OCI-LY3 (cell line): Measurements from ENCODE around the gene LPCAT4.

Experiments used
- H2AFZ ChIP-seq: fragments of 200-600, 300-600 bp; shearing (Covaris generic); 2 replicates; pipeline ENCODE4 v1.6.0; 2014; ENCODE audit warnings: antibody characterized with exemption, low read depth, low read length
- H3K27ac ChIP-seq: fragments of 200-600, 300-600 bp; sonication (generic); 2 replicates; pipeline ENCODE4 v1.5.1; 2014; ENCODE audit warnings: mild to moderate bottlenecking, low read length, moderate library complexity, mixed read lengths
- H3K27me3 ChIP-seq: fragments of 200-600, 300-600 bp; sonication (generic); 2 replicates; pipeline ENCODE4 v1.6.1; 2014; ENCODE audit warnings: low read depth, low read length, mixed read lengths
- H3K36me3 ChIP-seq: fragments of 200-600, 300-600 bp; sonication (generic); replicated peaks from 2 replicates; pipeline ENCODE3; 2014; ENCODE audit warnings: low read depth, low read length, mixed read lengths
- H3K4me1 ChIP-seq: fragments of 300-600, 200-600 bp; sonication (generic); 2 replicates; pipeline ENCODE4 v1.6.1; 2014; ENCODE audit warnings: low read length, mixed read lengths
- H3K4me2 ChIP-seq: fragments of 200-600, 300-600 bp; sonication (generic); 2 replicates; pipeline ENCODE4 v1.6.1; 2014; ENCODE audit warnings: low read length, mixed read lengths
- H3K4me3 ChIP-seq: fragments of 300-600, 200-600 bp; sonication (generic); 2 replicates; pipeline ENCODE4 v1.5.1; 2014; ENCODE audit warnings: antibody characterized with exemption, mild to moderate bottlenecking, low read length, moderate library complexity
- H3K79me2 ChIP-seq: fragments of 300-600, 200-600 bp; shearing (Covaris generic); 2 replicates; pipeline ENCODE4 v1.6.1; 2014; ENCODE audit warnings: mild to moderate bottlenecking, low read length, mixed read lengths
- H3K9ac ChIP-seq: fragments of 300-600, 200-600 bp; shearing (Covaris generic); 2 replicates; pipeline ENCODE4 v1.6.0; 2014; ENCODE audit warnings: mild to moderate bottlenecking, low read length, moderate library complexity
- H3K9me3 ChIP-seq: fragments of 200-600, 300-600 bp; shearing (Covaris generic); 2 replicates; pipeline ENCODE4 v1.6.1; 2014; ENCODE audit warnings: low read length, mixed read lengths; ENCODE audit not compliant: insufficient read depth
- H4K20me1 ChIP-seq: fragments of 200-600, 300-600 bp; sonication (generic); 2 replicates; pipeline ENCODE4 v1.6.1; 2016; ENCODE audit warnings: low read length, mixed read lengths; ENCODE audit not compliant: insufficient read depth
- CTCF ChIP-seq: fragments of 200-600, 300-600 bp; sonication (generic); IDR thresholded peaks from 2 replicates; pipeline ENCODE4 v1.5.1; 2014; ENCODE audit warnings: antibody characterized with exemption, low read length, low read depth
- EZH2phosphoT487 ChIP-seq: fragments of 200-600 bp; shearing (Covaris generic); IDR thresholded peaks from 2 replicates; pipeline ENCODE4 v1.6.1; 2018; ENCODE audit warnings: antibody characterized with exemption, mixed run types, low read depth

The LPCAT4 gene

GRCh38 chr15:34329006-34329405 lies 38.0 kb downstream of the LPCAT4 start:
- no peaks in the 10 kb centered on the region for H3K36me3 ChIP-seq
- H3K4me3 ChIP-seq, result no peak overlapping the region
- no peaks in the 10 kb centered on the region for H3K27me3 ChIP-seq
- 0 out of 2 replicates have a peak, but pooled peaks cover under 1% of the 10 kb centered on the region for H3K4me1 ChIP-seq
- TF ChIP-seq CTCF (no peak), EZH2phosphoT487 (no peak)
- no peaks in the 10 kb centered on the region for H3K79me2 ChIP-seq
- no peak overlapping the region for H2AFZ ChIP-seq
- H3K27ac ChIP-seq, result no peak overlapping the region
- H3K9ac ChIP-seq, result no peak overlapping the region
- H3K9me3 ChIP-seq, result no peaks in the 10 kb centered on the region
- no peak overlapping the region for H3K4me2 ChIP-seq
- no peaks in the 10 kb centered on the region for H4K20me1 ChIP-seq

GRCh38 chr15:34327906-34328305 lies 39.1 kb downstream of the LPCAT4 start:
- Histone ChIP-seq H3K4me1 (no peaks in the 10 kb centered on the region), H3K36me3 (no peaks in the 10 kb centered on the region), H4K20me1 (no peaks in the 10 kb centered on the region), H3K4me2 (no peak overlapping the region), H3K27me3 (no peaks in the 10 kb centered on the region), H2AFZ (no peak overlapping the region), H3K79me2 (no peaks in the 10 kb centered on the region), H3K9me3 (no peaks in the 10 kb centered on the region), H3K9ac (no peak overlapping the region), H3K27ac (no peak overlapping the region), H3K4me3 (no peak overlapping the region)
- TF ChIP-seq CTCF (no peak), EZH2phosphoT487 (no peak)

- Histone ChIP-seq H3K4me3 (no peak overlapping the region), H3K79me2 (no peaks in the 10 kb centered on the region), H3K9ac (no peak overlapping the region), H3K36me3 (no peaks in the 10 kb centered on the region), H3K4me1 (no peaks in the 10 kb centered on the region), H3K9me3 (no peaks in the 10 kb centered on the region), H3K27ac (no peak overlapping the region), H3K27me3 (no peaks in the 10 kb centered on the region), H2AFZ (no peak overlapping the region), H3K4me2 (no peak overlapping the region), H4K20me1 (no peaks in the 10 kb centered on the region)
- TF ChIP-seq EZH2phosphoT487 (no peak), CTCF (no peak)
Observed at GRCh38 chr15:34325368-34325767, 41.6 kb downstream of the LPCAT4 start.

- no peaks in the 10 kb centered on the region for H3K36me3 ChIP-seq
- H3K9me3 ChIP-seq, result no peaks in the 10 kb centered on the region
- no peak overlapping the region for H3K4me2 ChIP-seq
- H4K20me1 ChIP-seq, result no peaks in the 10 kb centered on the region
- no peaks in the 10 kb centered on the region for H3K4me1 ChIP-seq
- no peaks in the 10 kb centered on the region for H3K27me3 ChIP-seq
- no peak overlapping the region for H3K9ac ChIP-seq
- H3K4me3 ChIP-seq, result no peak overlapping the region
- H3K27ac ChIP-seq, result no peak overlapping the region
- H2AFZ ChIP-seq, result no peak overlapping the region
- TF ChIP-seq CTCF, result no peak
- no peak for TF ChIP-seq EZH2phosphoT487
- no peaks in the 10 kb centered on the region for H3K79me2 ChIP-seq
Observed at GRCh38 chr15:34324933-34325332, 42.1 kb downstream of the LPCAT4 start.
